Duodenal mucosa (tissue), 2 donors: ENCODE results near the gene RSPO3.
"Not testable (repeated sequence)": the region's sequence is repeated elsewhere in the genome, so short reads cannot be mapped to it uniquely, and the experiment has no call there.

ENCODE experiments used
- H3K27ac ChIP-seq: one replicate; pipeline ENCODE4 v1.7.0; 2013; ENCODE audit warnings: low read depth, low read length
- H3K27me3 ChIP-seq, 2 donors: one replicate each; pipeline ENCODE4 v1.7.0; 2013; ENCODE audit warnings: low read length in 2 of 2, control low read depth in 1 of 2; ENCODE audit not compliant: insufficient read depth in 2 of 2, control insufficient read depth in 1 of 2
- H3K36me3 ChIP-seq, 2 donors: one replicate each; pipeline ENCODE4 v1.7.0; 2013; ENCODE audit warnings: low read length in 2 of 2, control low read depth in 1 of 2; ENCODE audit not compliant: insufficient read depth in 2 of 2, control insufficient read depth in 1 of 2
- H3K4me1 ChIP-seq, 2 donors: one replicate each; pipeline ENCODE4 v1.7.0; 2013; ENCODE audit warnings: low read length in 2 of 2, control low read depth in 1 of 2; ENCODE audit not compliant: insufficient read depth in 2 of 2, control insufficient read depth in 1 of 2
- H3K4me3 ChIP-seq, 2 donors: one replicate each; pipeline ENCODE4 v1.7.0; 2013; ENCODE audit warnings: low read length in 2 of 2, low read depth in 1 of 2
- H3K9ac ChIP-seq, 2 donors: one replicate each; pipeline ENCODE4 v1.7.0; 2013; ENCODE audit warnings: low read length in 2 of 2, low read depth in 1 of 2
- H3K9me3 ChIP-seq, 2 donors: one replicate each; pipeline ENCODE4 v1.7.0; 2013; ENCODE audit warnings: low read length in 2 of 2, control low read depth in 1 of 2; ENCODE audit not compliant: control insufficient read depth in 1 of 2

Gene RSPO3

DNA sequence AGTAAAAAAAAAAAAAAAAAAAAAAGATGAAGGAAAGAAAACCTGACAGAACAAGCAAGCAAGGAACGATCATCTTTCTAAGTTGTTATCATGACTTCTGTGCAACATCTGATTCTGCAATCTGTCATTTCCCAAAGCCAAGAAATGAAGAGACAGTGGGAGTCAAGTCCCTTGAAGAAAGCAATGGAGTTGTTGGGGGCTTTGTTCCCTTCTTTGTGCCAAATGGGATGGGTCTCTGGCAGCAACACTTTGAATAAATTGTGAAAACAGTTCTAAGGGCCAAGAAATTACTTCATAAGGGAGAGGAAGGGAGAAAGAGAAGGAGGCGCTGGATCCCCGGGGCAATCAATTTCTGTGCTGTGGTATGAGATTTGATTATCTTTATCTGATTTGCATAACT lies 33.3 kb upstream of the RSPO3 start:
- Histone ChIP-seq H3K4me3 (no peak overlapping the region), H3K9ac (no peak overlapping the region), H3K27ac (no peak overlapping the region), H3K27me3 (no peaks in the 10 kb centered on the region), H3K4me1 (no peaks in the 10 kb centered on the region), H3K9me3 (no peaks in the 10 kb centered on the region), H3K36me3 (no peaks in the 10 kb centered on the region)

GRCh38 chr6:127090051-127090450 lies 28.4 kb upstream of the RSPO3 start:
- no peaks in the 10 kb centered on the region for H3K27me3 ChIP-seq
- no peak overlapping the region for H3K27ac ChIP-seq
- H3K9ac ChIP-seq: no peak overlapping the region
- H3K9me3 ChIP-seq: no peaks in the 10 kb centered on the region
- no peak overlapping the region for H3K4me3 ChIP-seq
- H3K4me1 ChIP-seq: no peaks in the 10 kb centered on the region
- no peaks in the 10 kb centered on the region for H3K36me3 ChIP-seq

GRCh38 chr6:127092466-127092865 lies 26.0 kb upstream of the RSPO3 start:
- H3K4me1 ChIP-seq: no peaks in the 10 kb centered on the region

DNA sequence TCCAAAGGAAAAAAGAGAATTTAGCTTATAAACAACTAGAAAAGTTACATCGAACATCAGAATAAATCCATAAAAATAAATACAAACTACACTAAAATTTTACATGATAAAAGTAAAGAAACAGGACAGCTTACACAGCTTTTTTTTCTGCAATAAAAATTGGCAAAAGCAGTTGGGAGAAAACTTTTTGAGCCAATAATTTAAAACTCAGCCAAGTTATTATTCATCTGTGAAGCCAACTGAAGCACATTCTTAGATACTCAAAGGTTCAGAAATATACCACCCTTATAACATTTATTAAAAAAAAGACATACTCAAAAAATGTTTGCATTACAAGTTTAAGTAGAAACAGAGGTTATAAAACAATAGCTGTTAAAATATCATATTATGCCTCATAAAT lies 23.7 kb upstream of the RSPO3 start:
- Histone ChIP-seq H3K27me3 (no peaks in the 10 kb centered on the region), H3K9ac (no peak overlapping the region), H3K9me3 (no peaks in the 10 kb centered on the region), H3K27ac (no peak overlapping the region), H3K36me3 (no peaks in the 10 kb centered on the region), H3K4me1 (no peaks in the 10 kb centered on the region), H3K4me3 (no peak overlapping the region)

More at GRCh38 chr6:127092466-127092865, 26.0 kb upstream of the RSPO3 start:
- Histone ChIP-seq H3K27me3 (no peaks in the 10 kb centered on the region), H3K9ac (no peak overlapping the region), H3K27ac (no peak overlapping the region), H3K9me3 (no peaks in the 10 kb centered on the region), H3K4me3 (no peak overlapping the region), H3K36me3 (no peaks in the 10 kb centered on the region)

GRCh38 chr6:127096167-127096566 lies 22.3 kb upstream of the RSPO3 start:
- no peak overlapping the region for H3K4me3 ChIP-seq
- H3K9me3 ChIP-seq: no peaks in the 10 kb centered on the region
- no peaks in the 10 kb centered on the region for H3K27me3 ChIP-seq
- H3K27ac ChIP-seq: no peak overlapping the region
- H3K36me3 ChIP-seq: no peaks in the 10 kb centered on the region
- H3K4me1 ChIP-seq: no peaks in the 10 kb centered on the region
- no peak overlapping the region for H3K9ac ChIP-seq

GRCh38 chr6:127097442-127097841 lies 21.0 kb upstream of the RSPO3 start:
- not testable (repeated sequence) for H3K4me1 ChIP-seq, H3K36me3 ChIP-seq, H3K4me3 ChIP-seq, H3K27me3 ChIP-seq, H3K9ac ChIP-seq, H3K27ac ChIP-seq, H3K9me3 ChIP-seq

DNA sequence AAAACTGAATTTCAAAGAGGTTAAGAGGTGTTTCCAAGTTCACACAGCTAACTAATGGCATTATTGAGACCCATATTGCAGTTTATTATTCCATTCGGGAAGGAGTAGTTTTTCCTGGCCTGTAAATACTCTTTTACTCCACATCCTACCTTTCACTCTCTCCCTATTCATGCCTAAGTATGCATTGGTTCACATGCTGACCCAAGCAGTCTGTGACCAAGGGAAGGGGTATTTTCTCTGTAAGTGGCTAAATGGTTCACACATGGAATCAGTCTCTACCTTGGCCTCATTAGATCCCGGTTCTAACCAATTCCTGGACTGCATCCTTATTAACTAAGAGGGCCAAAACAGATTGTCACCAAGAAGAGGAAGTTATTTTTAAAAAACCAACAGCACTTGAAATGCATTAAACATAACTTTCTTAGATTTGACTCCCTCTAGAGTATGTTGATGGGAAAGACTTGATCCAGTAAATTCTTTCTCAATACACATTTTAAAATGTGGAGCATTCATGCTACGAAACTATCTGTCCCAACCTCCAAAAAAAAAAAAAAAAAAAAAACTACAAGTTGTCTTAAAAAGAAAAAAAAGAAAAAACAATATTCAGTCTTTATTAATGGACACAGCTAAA lies 17.8 kb upstream of the RSPO3 start:
- Histone ChIP-seq H3K27me3 (no peaks in the 10 kb centered on the region), H3K36me3 (no peaks in the 10 kb centered on the region)

DNA sequence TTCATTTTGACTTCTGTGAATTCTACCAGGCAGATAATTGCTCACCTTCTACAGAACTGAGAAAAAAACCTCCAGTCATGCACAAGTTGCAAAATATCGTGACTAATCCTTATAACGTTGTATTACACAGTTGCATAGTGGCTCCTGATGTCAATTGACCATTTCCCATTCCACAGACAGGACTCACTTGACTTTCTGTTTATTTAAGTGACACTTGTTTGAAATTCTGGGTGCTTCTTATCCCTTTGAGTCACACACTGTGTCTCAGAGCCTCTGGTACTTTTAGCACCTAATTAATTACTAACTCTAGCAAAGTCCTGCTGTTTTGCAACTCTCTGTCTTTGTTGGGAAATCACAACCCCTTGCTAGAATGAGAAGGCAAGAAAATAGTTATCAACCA lies 16.2 kb upstream of the RSPO3 start:
- H3K4me1 ChIP-seq: no peaks in the 10 kb centered on the region
- no peak overlapping the region for H3K27ac ChIP-seq
- no peak overlapping the region for H3K9ac ChIP-seq

More for the DNA sequence above, 17.8 kb upstream of the RSPO3 start:
- Histone ChIP-seq H3K4me3 (no peak overlapping the region), H3K9me3 (no peaks in the 10 kb centered on the region), H3K4me1 (no peaks in the 10 kb centered on the region), H3K9ac (no peak overlapping the region), H3K27ac (no peak overlapping the region)

DNA sequence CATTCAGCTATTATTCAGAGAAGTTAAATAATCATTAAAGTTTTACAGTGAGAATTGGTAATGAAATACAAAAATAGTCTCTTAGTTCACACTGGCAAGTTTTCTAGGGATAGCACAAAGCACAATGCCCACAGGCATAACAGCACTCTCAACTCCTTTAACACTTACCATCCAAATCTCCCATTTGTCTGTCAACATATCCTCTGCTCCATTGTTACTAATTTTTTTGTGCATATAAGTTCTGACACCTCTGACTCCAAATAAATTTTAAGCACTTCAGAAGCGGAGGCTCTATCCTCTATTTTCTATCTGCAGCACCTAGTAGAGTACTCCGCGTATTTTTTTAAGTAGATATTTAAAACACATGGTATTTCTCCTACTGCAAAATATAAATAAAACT lies 15.6 kb upstream of the RSPO3 start:
- Histone ChIP-seq H3K27ac (no peak overlapping the region), H3K9ac (no peak overlapping the region), H3K27me3 (no peaks in the 10 kb centered on the region), H3K4me1 (no peaks in the 10 kb centered on the region), H3K36me3 (no peaks in the 10 kb centered on the region), H3K4me3 (no peak overlapping the region), H3K9me3 (no peaks in the 10 kb centered on the region)

More for the DNA sequence above, 16.2 kb upstream of the RSPO3 start:
- Histone ChIP-seq H3K36me3 (no peaks in the 10 kb centered on the region), H3K4me3 (no peak overlapping the region), H3K9me3 (no peaks in the 10 kb centered on the region), H3K27me3 (no peaks in the 10 kb centered on the region)

DNA sequence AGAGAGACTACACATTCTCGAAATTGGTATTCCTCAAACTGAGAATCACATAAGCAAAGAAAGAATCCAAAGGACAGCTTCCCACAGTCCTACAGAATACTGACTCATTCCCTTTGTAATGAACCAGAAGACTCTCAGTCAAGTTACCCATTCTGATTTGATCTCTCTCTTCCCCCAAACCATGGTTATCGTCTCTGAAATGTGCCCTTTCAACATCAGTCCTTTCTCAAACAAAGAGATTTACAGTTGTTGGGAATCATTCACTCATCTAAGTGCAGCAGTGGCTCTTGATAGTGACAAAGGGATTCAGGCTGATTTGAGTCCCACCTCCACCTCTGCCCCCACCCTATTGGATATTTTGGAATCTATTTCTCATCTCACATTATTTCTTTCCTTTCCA lies 15.0 kb upstream of the RSPO3 start:
- H3K4me1 ChIP-seq: no peaks in the 10 kb centered on the region
- no peaks in the 10 kb centered on the region for H3K36me3 ChIP-seq
- no peak overlapping the region for H3K27ac ChIP-seq
- no peak overlapping the region for H3K9ac ChIP-seq
- no peaks in the 10 kb centered on the region for H3K9me3 ChIP-seq
- no peaks in the 10 kb centered on the region for H3K27me3 ChIP-seq
- H3K4me3 ChIP-seq: no peak overlapping the region

DNA sequence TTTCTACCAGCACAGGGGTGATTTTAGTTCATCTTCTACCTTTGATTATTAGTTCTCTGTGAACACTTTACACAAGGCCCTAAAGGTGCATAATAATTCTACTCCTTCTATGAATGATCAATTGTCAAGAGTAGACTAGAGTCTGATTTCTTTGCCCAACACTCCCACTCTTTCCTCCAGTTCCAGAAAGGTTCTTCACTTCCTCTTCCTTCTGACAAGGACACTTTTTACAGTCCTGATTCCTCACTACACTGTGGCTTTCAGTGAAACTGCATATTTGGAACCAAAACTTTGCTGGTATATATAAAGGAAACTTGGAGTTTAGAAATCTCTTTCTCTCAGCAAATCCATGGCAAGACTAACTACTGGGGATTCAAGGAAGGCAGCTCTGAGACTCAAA lies 10.6 kb upstream of the RSPO3 start:
- H3K27ac ChIP-seq: no peak overlapping the region
- no peaks in the 10 kb centered on the region for H3K4me1 ChIP-seq
- H3K27me3 ChIP-seq: no peaks in the 10 kb centered on the region
- H3K4me3 ChIP-seq: no peak overlapping the region
- no peaks in the 10 kb centered on the region for H3K9me3 ChIP-seq
- no peak overlapping the region for H3K9ac ChIP-seq
- no peaks in the 10 kb centered on the region for H3K36me3 ChIP-seq
